Fibroblast of the aortic adventitia (primary cell): ENCODE data around the gene INSYN2B. TPM values are rescaled to one million over a fixed set of nuclear protein-coding genes. Genes with fewer than 3 reads are reported as not detected.

Experiments used
- DNase-seq: peaks from one replicate; pipeline ENCODE4 v3.0.0-alpha.2; 2010; ENCODE audit warnings: low read depth
- H3K4me3 ChIP-seq: 2 replicates; pipeline ENCODE4 v1.5.1; 2011; ENCODE audit warnings: low read depth, mild to moderate bottlenecking, control low read depth, low read length, moderate library complexity
- total RNA-seq: library from RNA; depleted of rRNA; stranded (reverse); fragments of >200 nt; gene quantifications from 2 replicates; pipeline ENCODE4 v1.2.3, GENCODE V29; 2012; ENCODE audit warnings: low replicate concordance
- TF ChIP-seq, protein P1 (sequence below): IDR thresholded peaks from 2 replicates; pipeline ENCODE4 v1.5.1; 2011; ENCODE audit warnings: mild to moderate bottlenecking, low read length, control low read depth, inconsistent platforms; ENCODE audit not compliant: insufficient read depth

Gene INSYN2B
- total RNA-seq, 1 donor, result 19.7 TPM

DNA sequence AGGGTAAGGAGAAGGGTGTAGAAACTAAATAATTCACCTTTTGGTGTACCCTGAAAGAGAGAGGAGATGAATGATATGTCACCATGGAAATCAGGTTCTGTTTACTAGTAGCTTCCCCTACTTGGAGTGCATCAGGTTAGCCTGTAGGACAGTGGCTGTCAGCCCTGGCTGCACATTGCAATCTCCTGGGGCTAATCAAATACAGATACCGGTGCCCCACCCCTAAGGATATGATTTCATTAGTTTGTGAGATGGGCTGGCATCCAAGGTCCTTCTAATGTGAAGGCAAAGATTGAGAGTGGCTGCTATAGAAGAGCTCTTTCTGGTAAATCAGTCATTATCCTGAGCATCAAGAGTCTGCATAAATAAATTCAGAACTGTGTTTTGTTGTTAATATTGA lies 47.2 kb downstream of the INSYN2B start:
- no peak for DNase-seq
- no peak overlapping the region for H3K4me3 ChIP-seq
- TF ChIP-seq, protein P1, sequence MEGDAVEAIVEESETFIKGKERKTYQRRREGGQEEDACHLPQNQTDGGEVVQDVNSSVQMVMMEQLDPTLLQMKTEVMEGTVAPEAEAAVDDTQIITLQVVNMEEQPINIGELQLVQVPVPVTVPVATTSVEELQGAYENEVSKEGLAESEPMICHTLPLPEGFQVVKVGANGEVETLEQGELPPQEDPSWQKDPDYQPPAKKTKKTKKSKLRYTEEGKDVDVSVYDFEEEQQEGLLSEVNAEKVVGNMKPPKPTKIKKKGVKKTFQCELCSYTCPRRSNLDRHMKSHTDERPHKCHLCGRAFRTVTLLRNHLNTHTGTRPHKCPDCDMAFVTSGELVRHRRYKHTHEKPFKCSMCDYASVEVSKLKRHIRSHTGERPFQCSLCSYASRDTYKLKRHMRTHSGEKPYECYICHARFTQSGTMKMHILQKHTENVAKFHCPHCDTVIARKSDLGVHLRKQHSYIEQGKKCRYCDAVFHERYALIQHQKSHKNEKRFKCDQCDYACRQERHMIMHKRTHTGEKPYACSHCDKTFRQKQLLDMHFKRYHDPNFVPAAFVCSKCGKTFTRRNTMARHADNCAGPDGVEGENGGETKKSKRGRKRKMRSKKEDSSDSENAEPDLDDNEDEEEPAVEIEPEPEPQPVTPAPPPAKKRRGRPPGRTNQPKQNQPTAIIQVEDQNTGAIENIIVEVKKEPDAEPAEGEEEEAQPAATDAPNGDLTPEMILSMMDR, result no peak

DNA sequence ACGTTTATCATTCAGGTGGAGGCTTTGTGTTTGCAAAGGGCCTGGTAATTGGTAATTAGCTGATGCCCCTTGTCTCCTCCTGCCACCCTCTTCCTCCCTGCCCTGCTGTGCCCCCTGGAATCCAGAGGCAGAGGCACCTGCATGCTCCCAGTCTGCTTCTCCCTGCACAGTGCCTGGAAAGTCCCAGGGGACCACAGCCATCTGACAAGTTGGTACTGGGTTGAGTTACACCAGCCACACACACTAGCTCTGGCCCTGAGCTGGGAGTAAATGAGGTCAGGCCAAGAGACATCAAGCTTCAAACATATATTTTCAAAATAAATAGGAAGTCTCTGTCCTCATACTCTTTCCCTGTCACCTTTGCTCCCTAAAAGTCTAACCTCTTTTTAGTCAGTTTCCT lies 56.3 kb downstream of the INSYN2B start:
- TF ChIP-seq, protein P1, result no peak
- H3K4me3 ChIP-seq, result no peak overlapping the region
- DNase-seq, result no peak

DNA sequence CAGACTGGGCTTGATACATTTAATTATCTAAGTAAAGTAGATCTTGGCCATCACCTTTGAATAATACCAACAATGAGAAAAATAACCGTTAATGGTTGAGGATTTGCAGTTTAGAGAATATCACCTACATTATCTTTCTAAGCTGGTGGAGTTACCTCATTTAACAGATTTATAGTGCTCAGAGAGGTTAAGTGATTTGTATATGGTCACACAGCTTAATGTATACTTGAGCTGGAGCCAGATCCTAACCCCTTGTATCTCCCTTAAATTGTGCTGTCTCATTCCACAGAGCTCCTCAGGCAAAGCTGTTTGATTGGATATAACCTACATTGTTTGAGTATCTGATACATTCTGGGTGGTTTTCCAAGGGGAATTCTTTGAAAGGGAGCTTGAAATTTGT lies 57.8 kb downstream of the INSYN2B start:
- no peak for DNase-seq
- H3K4me3 ChIP-seq, result no peak overlapping the region
- TF ChIP-seq, protein P1, result no peak

DNA sequence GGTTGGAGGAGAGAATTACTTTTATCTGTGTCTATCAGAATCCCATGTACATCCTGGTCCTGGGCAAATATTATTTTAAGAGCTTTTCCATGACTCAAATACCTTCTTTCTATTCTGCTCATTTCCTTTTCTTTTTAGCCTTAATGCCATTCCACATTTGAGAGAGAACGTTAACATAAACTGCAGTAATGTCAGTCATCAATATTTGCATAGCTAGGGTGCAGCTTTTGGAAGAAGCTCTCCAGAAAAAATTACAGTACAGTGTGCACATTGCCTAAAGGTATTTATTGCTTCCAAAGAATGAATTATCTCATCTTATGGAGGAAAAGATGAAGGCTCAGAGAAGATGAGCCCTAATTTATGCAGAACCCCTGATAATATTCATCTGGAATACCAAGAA lies 58.3 kb downstream of the INSYN2B start:
- no peak overlapping the region for H3K4me3 ChIP-seq
- TF ChIP-seq, protein P1, result no peak
- no peak for DNase-seq

DNA sequence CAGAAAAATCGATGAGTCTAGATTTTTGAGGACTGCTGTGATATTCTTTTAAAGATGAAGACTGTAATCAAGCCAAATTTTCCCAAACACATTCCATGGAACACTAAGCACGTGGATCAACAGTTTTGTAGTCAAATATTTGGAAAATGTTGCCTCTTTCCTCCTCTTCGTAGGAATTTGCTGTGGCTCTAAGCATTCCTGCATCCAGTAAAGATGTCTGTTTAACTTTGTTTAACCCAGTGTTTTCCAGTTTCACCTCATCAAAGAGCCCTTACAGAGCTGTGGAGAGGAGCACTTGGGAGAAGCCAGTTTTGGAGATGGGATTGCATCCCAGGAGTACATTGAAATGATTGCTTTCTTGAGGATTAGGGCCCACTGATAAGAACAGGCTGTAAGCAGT lies 58.9 kb downstream of the INSYN2B start:
- TF ChIP-seq, protein P1, result no peak
- no peak for DNase-seq
- H3K4me3 ChIP-seq, result no peak overlapping the region

DNA sequence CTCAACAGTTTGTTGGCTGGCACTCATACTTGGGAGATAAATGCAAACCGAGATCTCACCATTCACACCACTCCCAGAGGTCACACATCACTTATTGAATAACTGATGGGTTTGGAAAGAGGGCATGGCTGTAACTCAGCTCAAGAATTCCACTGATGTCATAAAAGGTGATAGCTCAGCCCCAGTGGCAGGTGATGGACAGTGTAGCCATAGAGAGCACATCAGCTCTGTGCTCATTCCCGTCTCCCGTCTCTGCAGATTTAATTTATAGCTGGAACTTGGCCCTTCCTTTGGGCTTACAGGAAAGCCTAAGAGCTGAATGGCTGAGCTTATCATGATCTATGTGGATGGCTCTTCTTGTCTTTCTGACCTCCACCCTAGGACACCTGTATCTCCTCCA lies 59.8 kb downstream of the INSYN2B start:
- TF ChIP-seq, protein P1, result no peak
- H3K4me3 ChIP-seq, result no peak overlapping the region
- DNase-seq, result no peak

DNA sequence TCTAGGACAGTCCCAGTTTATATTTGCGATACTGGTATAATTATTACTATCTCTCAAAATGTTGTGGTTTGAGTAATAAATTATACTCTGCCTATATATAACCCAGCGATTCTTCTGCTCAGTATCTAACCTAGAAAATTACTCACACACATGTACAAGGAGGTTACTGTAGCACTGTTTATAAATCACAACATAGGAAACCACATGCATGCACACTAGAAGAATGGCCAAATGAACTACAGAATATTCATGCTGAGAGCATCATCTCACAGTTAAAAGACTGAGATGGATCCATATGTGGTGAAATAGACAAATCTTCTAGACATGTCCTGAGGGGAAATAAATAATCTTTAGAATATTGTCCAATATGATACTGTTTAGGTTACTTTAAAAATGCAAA lies 62.1 kb downstream of the INSYN2B start:
- DNase-seq, result no peak
- H3K4me3 ChIP-seq, result no peak overlapping the region
- TF ChIP-seq, protein P1, result no peak
